T-helper 2 cell (primary cell): ENCODE results near the gene TYRP1.

Experiments
- DNase-seq, 5 experiments: peaks; one replicate each; pipeline versions ENCODE4 v3.0.0 to v3.0.0-alpha.2; 2012 to 2022

The TYRP1 gene

GRCh38 chr9:12698266-12698665 is 5.1 kb downstream of the TYRP1 start:
- DNase-seq, result no peak

GRCh38 chr9:12698986-12699385 is 5.8 kb downstream of the TYRP1 start:
- no peak for DNase-seq

- DNase-seq, result no peak
Measured at GRCh38 chr9:12699529-12699928, 6.3 kb downstream of the TYRP1 start.

GRCh38 chr9:12701126-12701525 is 7.9 kb downstream of the TYRP1 start:
- no peak for DNase-seq

GRCh38 chr9:12702160-12702758 is 9.1 kb downstream of the TYRP1 start:
- no peak for DNase-seq

GRCh38 chr9:12703996-12704395 is 10.8 kb downstream of the TYRP1 start:
- DNase-seq, result no peak

- DNase-seq, result no peak
Measured at GRCh38 chr9:12705738-12706391, 12.7 kb downstream of the TYRP1 start.

GRCh38 chr9:12708562-12709298 is 15.5 kb downstream of the TYRP1 start:
- no peak for DNase-seq

- no peak for DNase-seq
Measured at GRCh38 chr9:12712532-12712931, 19.3 kb downstream of the TYRP1 start.

GRCh38 chr9:12715268-12715667 is 22.1 kb downstream of the TYRP1 start:
- no peak for DNase-seq

GRCh38 chr9:12716823-12717600 is 23.8 kb downstream of the TYRP1 start:
- no peak for DNase-seq

GRCh38 chr9:12717907-12718306 is 24.7 kb downstream of the TYRP1 start:
- DNase-seq, result no peak

GRCh38 chr9:12718482-12719026 is 25.4 kb downstream of the TYRP1 start:
- no peak for DNase-seq

GRCh38 chr9:12719431-12719830 is 26.2 kb downstream of the TYRP1 start:
- no peak for DNase-seq

- DNase-seq, result no peak
Measured at GRCh38 chr9:12720551-12720950, 27.4 kb downstream of the TYRP1 start.

GRCh38 chr9:12722131-12722530 is 28.9 kb downstream of the TYRP1 start:
- DNase-seq, result no peak

- DNase-seq, result no peak
Measured at GRCh38 chr9:12723409-12724028, 30.3 kb downstream of the TYRP1 start.

- no peak for DNase-seq
Measured at GRCh38 chr9:12726795-12727194, 33.6 kb downstream of the TYRP1 start.

GRCh38 chr9:12730198-12730597 is 37.0 kb downstream of the TYRP1 start:
- DNase-seq, result no peak

GRCh38 chr9:12730927-12731326 is 37.7 kb downstream of the TYRP1 start:
- DNase-seq, result no peak

GRCh38 chr9:12732971-12733370 is 39.8 kb downstream of the TYRP1 start:
- no peak for DNase-seq

- DNase-seq, result no peak
Measured at GRCh38 chr9:12735665-12736064, 42.5 kb downstream of the TYRP1 start.

- no peak for DNase-seq
Measured at GRCh38 chr9:12737871-12738270, 44.7 kb downstream of the TYRP1 start.
